ENCODE measurements around the gene BAHCC1. TPM values are rescaled to one million over a fixed set of nuclear protein-coding genes. Genes with fewer than 3 reads are reported as not detected.

BAHCC1 gene
- total and polyA plus RNA-seq, 2 donors from 2014 or later = 2.6 to 20.5 TPM

GRCh38 chr17:81493198-81494038 is 98.2 kb downstream of the BAHCC1 start:
- H3K4me3 ChIP-seq (ENCODE audit: low read length in 3 of 3) = no peak overlapping the region
- H3K36me3 ChIP-seq (ENCODE audit: control insufficient read depth in 2 of 3, insufficient read depth in 3 of 3, low read length in 3 of 3) = no peaks in the 10 kb centered on the region
- no peak for TF ChIP-seq CTCF (IDR thresholded peaks at IDR 0.05; ENCODE audit: borderline replicate concordance, extremely low read depth, insufficient read depth)
- peaks cover 0 to 2% (median 0%) of the 10 kb centered on the region in 3 donors for H3K4me1 ChIP-seq (ENCODE audit: control insufficient read depth in 2 of 3, insufficient read depth in 2 of 3, low read depth in 1 of 3, low read length in 3 of 3)
- H3K27ac ChIP-seq (ENCODE audit: low read depth in 2 of 2, low read length in 2 of 2) = no peak overlapping the region
- no peak overlapping the region for H3K9ac ChIP-seq (ENCODE audit: low read length in 3 of 3)
- intact Hi-C loops (cut with DNase I) = no loop called here
- FAIRE-seq (no peak), DNase-seq (no peak)
- no peaks in the 10 kb centered on the region for H3K9me3 ChIP-seq (ENCODE audit: control insufficient read depth in 2 of 3, insufficient read depth in 1 of 3, low read length in 3 of 3)
- no peaks in the 10 kb centered on the region for H3K27me3 ChIP-seq (ENCODE audit: control insufficient read depth, insufficient read depth, low read length)

- DNase-seq (peak in 1 of 5 donors; percentile 13), FAIRE-seq (no peak)
Observed at GRCh38 chr17:81494626-81495377, 99.5 kb downstream of the BAHCC1 start.

GRCh38 chr17:81498953-81499600 is 103.8 kb downstream of the BAHCC1 start:
- no peaks in the 10 kb centered on the region for H3K27me3 ChIP-seq (ENCODE audit: control insufficient read depth, insufficient read depth, low read length)
- FAIRE-seq (no peak), DNase-seq (peak in 1 of 5 donors; percentile 19)
- H3K9me3 ChIP-seq (ENCODE audit: control insufficient read depth in 2 of 3, insufficient read depth in 1 of 3, low read length in 3 of 3) = no peaks in the 10 kb centered on the region
- peaks cover 0 to 2% (median 0%) of the 10 kb centered on the region in 3 donors for H3K4me1 ChIP-seq (ENCODE audit: control insufficient read depth in 2 of 3, insufficient read depth in 2 of 3, low read depth in 1 of 3, low read length in 3 of 3)
- intact Hi-C loops (cut with DNase I) = no loop called here
- H3K4me3 ChIP-seq (ENCODE audit: low read length in 3 of 3) = no peak overlapping the region
- no peaks in the 10 kb centered on the region for H3K36me3 ChIP-seq (ENCODE audit: control insufficient read depth in 2 of 3, insufficient read depth in 3 of 3, low read length in 3 of 3)
- no peak overlapping the region for H3K27ac ChIP-seq (ENCODE audit: low read depth in 2 of 2, low read length in 2 of 2)
- TF ChIP-seq CTCF (IDR thresholded peaks at IDR 0.05; ENCODE audit: borderline replicate concordance, extremely low read depth, insufficient read depth) = no peak
- no peak overlapping the region for H3K9ac ChIP-seq (ENCODE audit: low read length in 3 of 3)

More at GRCh38 chr17:81494626-81495377, 99.5 kb downstream of the BAHCC1 start:
- Histone ChIP-seq H3K4me3 (ENCODE audit: low read length in 3 of 3) (no peak overlapping the region), H3K9me3 (ENCODE audit: control insufficient read depth in 2 of 3, insufficient read depth in 1 of 3, low read length in 3 of 3) (no peaks in the 10 kb centered on the region), H3K9ac (ENCODE audit: low read length in 3 of 3) (no peak overlapping the region), H3K4me1 (ENCODE audit: control insufficient read depth in 2 of 3, insufficient read depth in 2 of 3, low read depth in 1 of 3, low read length in 3 of 3) (peaks cover 0 to 4% (median 0%) of the 10 kb centered on the region in 3 donors), H3K27me3 (ENCODE audit: control insufficient read depth, insufficient read depth, low read length) (no peaks in the 10 kb centered on the region), H3K36me3 (ENCODE audit: control insufficient read depth in 2 of 3, insufficient read depth in 3 of 3, low read length in 3 of 3) (no peaks in the 10 kb centered on the region), H3K27ac (ENCODE audit: low read depth in 2 of 2, low read length in 2 of 2) (no peak overlapping the region)
- intact Hi-C loops (cut with DNase I) = no loop called here
- TF ChIP-seq CTCF (IDR thresholded peaks at IDR 0.05; ENCODE audit: borderline replicate concordance, extremely low read depth, insufficient read depth) = no peak
